Colonic mucosa (tissue), 4 donors: ENCODE results near the gene GCNT4. TPM values are rescaled to one million over a fixed set of nuclear protein-coding genes. Genes with fewer than 3 reads are reported as not detected.

ENCODE experiments used
- DNase-seq: peaks from one replicate; pipeline ENCODE4 v3.0.0-alpha.2; 2020
- H3K27ac ChIP-seq: fragments of 200-600 bp; one replicate; pipeline ENCODE4 v1.8.0; 2021
- H3K27me3 ChIP-seq: fragments of 200-600 bp; one replicate; pipeline ENCODE4 v1.8.0; 2021
- H3K36me3 ChIP-seq: fragments of 200-600 bp; one replicate; pipeline ENCODE4 v1.8.0; 2021
- H3K4me1 ChIP-seq: fragments of 200-600 bp; one replicate; pipeline ENCODE4 v1.8.0; 2021; ENCODE audit warnings: mild to moderate bottlenecking
- H3K4me3 ChIP-seq: fragments of 200-600 bp; one replicate; pipeline ENCODE4 v1.8.0; 2021
- H3K9ac ChIP-seq, 2 donors: one replicate each; pipeline ENCODE4 v1.7.0; 2013; ENCODE audit warnings: control low read depth in 2 of 2, low read depth in 2 of 2, low read length in 2 of 2
- H3K9me3 ChIP-seq: fragments of 200-600 bp; one replicate; pipeline ENCODE4 v1.8.0; 2021
- CTCF ChIP-seq: fragments of 200-600 bp; IDR thresholded peaks from one replicate; pipeline ENCODE4 v1.8.0; 2022; ENCODE audit warnings: antibody characterized with exemption, mild to moderate bottlenecking
- intact Hi-C: fragments of 100-400 bp; cut with DNase I; formaldehyde crosslinking; loops from one replicate; pipeline ENCODE4 v1.14.1; 2022
- total RNA-seq, 2 donors: library from RNA; stranded (reverse); fragmentation: NEBNext Ultra II Directional in 1 of 2; extraction: Animal tissue kit (Norgen Biotek cat#: 25700) in 1 of 2; gene quantifications; one replicate each; pipeline ENCODE4 v1.2.1, GENCODE V29; 2021
- donor health status: healthy.
- donor health status: DM: no; HTN: no; CAD: no.
- donor health status: DM: no; HTN: no; CAD: no.

The GCNT4 gene
- total RNA-seq, 2 donors from 2014 or later, result 0.25 to 2.7 TPM

GRCh38 chr5:75021800-75022199 lies 30.6 kb downstream of the GCNT4 start:
- H3K27me3 ChIP-seq, result no peaks in the 10 kb centered on the region
- H3K4me3 ChIP-seq, result no peak overlapping the region
- H3K4me1 ChIP-seq, result no peaks in the 10 kb centered on the region
- H3K9ac ChIP-seq, result no peak overlapping the region
- H3K27ac ChIP-seq, result no peak overlapping the region
- DNase-seq, result no peak
- no peaks in the 10 kb centered on the region for H3K9me3 ChIP-seq
- H3K36me3 ChIP-seq, result no peaks in the 10 kb centered on the region
- no peak for TF ChIP-seq CTCF
- intact Hi-C loops, result no loop called here

- no peak overlapping the region for H3K27ac ChIP-seq
Observed at GRCh38 chr5:75021219-75021618, 31.1 kb downstream of the GCNT4 start.

GRCh38 chr5:75020016-75020656 lies 32.2 kb downstream of the GCNT4 start:
- Histone ChIP-seq H3K9ac (no peak overlapping the region), H3K27me3 (no peaks in the 10 kb centered on the region), H3K36me3 (no peaks in the 10 kb centered on the region), H3K4me1 (no peaks in the 10 kb centered on the region), H3K4me3 (no peak overlapping the region), H3K9me3 (no peaks in the 10 kb centered on the region), H3K27ac (no peak overlapping the region)
- no peak for TF ChIP-seq CTCF
- intact Hi-C loops, result no loop called here
- peak; percentile 20 for DNase-seq

More at GRCh38 chr5:75021219-75021618, 31.1 kb downstream of the GCNT4 start:
- no peaks in the 10 kb centered on the region for H3K36me3 ChIP-seq
- H3K9me3 ChIP-seq, result no peaks in the 10 kb centered on the region
- intact Hi-C loops, result no loop called here
- no peak overlapping the region for H3K9ac ChIP-seq
- H3K4me1 ChIP-seq, result no peaks in the 10 kb centered on the region
- no peak for TF ChIP-seq CTCF
- H3K4me3 ChIP-seq, result no peak overlapping the region
- no peak for DNase-seq
- H3K27me3 ChIP-seq, result no peaks in the 10 kb centered on the region

DNA sequence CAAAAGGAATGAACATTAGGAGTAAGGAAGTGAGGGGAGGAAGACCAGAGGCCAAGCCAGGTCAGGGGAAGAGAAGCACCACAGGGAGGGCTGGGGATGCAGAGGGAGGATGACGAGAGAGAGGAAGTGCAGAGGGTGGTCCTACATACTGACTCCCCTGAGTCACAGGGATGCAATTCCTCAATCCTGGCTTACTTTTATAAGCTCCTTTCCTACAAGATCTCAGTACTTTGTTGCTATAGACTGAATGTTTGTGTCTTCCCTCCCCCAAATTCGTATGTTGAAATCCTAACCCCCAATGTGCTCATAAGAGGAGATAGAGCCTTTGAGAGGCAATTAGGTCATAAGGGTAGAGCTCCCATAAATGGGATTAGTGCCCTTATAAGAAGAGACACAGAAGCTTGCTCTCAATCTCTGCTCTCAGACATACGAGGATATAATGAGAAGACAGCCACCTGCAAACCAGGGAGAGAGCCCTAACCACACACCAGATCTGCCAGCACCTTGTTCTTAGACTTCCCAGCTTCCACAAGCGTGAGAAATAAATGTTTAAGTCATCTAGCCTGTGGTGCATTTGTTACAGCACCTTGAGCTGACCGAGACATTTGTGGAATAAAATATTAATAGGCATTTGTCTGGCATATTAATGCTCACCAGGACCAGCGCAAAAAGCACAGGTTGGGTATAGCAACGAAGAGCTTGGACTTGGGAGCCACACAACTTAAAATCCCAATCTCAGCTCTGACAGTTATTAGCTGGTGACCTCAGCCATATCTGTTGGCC lies 33.4 kb downstream of the GCNT4 start:
- Histone ChIP-seq H3K4me3 (no peak overlapping the region), H3K4me1 (no peaks in the 10 kb centered on the region), H3K36me3 (no peaks in the 10 kb centered on the region), H3K27me3 (no peaks in the 10 kb centered on the region), H3K9ac (no peak overlapping the region), H3K9me3 (no peaks in the 10 kb centered on the region), H3K27ac (no peak overlapping the region)
- no peak for DNase-seq
- no peak for TF ChIP-seq CTCF
- intact Hi-C loops, result no loop called here

GRCh38 chr5:75017971-75018370 lies 34.4 kb downstream of the GCNT4 start:
- no peak for TF ChIP-seq CTCF
- Histone ChIP-seq H3K27ac (no peak overlapping the region), H3K4me3 (no peak overlapping the region), H3K36me3 (no peaks in the 10 kb centered on the region), H3K9me3 (no peaks in the 10 kb centered on the region), H3K4me1 (no peaks in the 10 kb centered on the region), H3K27me3 (no peaks in the 10 kb centered on the region), H3K9ac (no peak overlapping the region)
- intact Hi-C loops, result no loop called here
- DNase-seq, result no peak
